Posterior cingulate gyrus (tissue), 11 donors: ENCODE measurements around the gene PDLIM5.
A peak's percentile ranks its signal among the peaks of the same experiment; 100 is the strongest.
"Not testable (repeated sequence)": the region's sequence is repeated elsewhere in the genome, so short reads cannot be mapped to it uniquely, and the experiment has no call there.

Source experiments
- DNase-seq, 10 donors: peaks; one replicate each; pipeline versions ENCODE4 v3.0.0 to v3.0.0-alpha.2; 2020 to 2021; ENCODE audit warnings: mixed read lengths in 3 of 10
- intact Hi-C: fragments of 100-400 bp; cut with DNase I; formaldehyde crosslinking; loops from one replicate; pipeline ENCODE4 v1.15.1; 2023

The PDLIM5 gene, protein sequence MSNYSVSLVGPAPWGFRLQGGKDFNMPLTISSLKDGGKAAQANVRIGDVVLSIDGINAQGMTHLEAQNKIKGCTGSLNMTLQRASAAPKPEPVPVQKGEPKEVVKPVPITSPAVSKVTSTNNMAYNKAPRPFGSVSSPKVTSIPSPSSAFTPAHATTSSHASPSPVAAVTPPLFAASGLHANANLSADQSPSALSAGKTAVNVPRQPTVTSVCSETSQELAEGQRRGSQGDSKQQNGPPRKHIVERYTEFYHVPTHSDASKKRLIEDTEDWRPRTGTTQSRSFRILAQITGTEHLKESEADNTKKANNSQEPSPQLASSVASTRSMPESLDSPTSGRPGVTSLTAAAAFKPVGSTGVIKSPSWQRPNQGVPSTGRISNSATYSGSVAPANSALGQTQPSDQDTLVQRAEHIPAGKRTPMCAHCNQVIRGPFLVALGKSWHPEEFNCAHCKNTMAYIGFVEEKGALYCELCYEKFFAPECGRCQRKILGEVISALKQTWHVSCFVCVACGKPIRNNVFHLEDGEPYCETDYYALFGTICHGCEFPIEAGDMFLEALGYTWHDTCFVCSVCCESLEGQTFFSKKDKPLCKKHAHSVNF

DNA sequence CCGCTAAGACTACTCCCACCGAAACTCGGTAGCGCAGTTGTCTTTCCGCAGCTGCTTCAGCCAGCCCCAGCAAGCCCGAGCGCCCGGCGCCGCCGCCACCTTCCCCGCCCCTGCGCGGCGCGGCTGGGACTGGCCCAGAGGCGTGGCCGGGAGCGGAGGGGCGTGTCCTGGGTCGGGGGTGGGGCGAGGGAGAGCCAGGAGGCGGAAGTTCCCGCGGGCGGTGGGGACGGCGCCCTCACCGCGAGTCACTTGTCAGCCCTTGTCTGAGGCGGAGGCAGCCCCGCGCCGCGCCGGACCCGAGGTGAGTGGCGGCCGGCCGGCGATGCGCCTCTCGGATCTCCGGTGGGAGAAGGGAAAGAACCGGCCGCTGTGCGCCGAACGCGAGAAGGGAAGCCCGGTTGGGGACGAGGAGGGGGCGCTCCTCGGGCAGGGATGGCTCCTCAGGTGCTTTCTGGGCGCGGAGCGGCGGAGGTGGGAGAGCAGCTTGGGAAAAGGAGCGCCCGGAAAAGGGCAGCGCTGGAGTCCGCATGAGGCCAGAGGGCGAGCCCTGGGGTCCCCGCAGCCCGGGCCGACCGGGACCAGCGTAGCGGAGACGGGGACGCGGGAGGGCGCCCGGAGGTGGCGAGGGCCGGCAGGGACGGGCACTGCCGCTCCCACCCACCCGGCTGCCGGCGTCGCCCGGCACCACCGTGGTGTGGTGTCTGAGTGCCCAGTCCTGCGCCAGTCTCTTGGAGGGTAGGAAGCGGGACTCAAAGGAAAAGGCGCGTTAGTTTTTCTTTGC, at the start of gene PDLIM5:
PDLIM5 (plus strand) TSS at position 248 of the 781 bp plus-strand sequence. CDS start 3,347 bp downstream, outside the sequence.
- intact Hi-C loops: loop anchor here (2.0 to 5.0 kb wide), 2 partner anchors 45 to 125 kb away; no protein-coding TSS in a partner anchor
- DNase-seq: peak; percentile 77 to 98 (median 86)

DNA sequence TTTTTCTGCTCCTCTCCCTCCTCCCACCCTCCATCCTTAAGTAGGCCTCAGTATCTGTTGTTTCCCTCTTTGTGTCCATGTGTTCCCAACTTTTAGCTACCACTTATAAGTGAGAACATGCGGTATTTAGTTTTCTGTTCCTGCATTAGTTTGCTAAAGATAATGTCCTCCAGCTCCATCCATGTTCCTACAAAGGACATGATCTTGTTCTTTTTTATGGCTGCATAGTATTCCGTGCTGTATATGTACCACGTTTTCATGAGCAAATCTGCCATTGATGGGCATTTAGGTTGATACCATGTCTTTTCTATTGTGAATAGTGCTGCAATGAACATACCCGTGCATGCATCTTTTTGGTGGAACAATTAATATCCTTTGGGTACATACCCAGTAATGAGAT, 49.3 kb upstream of the PDLIM5 start:
- not testable (repeated sequence) for DNase-seq

DNA sequence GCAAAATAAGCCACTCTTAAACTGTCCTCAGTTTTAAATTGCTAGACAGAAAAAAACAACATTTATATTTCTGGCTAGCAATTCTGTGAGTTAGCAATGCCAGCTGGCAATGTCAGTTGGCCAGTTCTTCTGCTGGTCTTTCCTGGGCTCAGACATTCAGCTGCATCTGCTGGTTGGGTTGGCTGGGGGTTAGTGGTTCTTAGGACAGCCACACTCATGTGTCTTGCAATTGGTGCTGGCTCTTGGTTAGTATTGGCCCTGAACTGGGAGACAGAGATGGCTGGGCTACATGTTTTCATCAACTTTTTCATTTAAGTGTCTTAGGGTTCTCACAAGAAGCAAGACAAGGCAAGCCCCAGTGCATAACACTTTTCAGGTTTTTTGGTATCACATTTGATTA, 48.0 kb upstream of the PDLIM5 start:
- intact Hi-C loops: loop anchor here (10.0 kb wide), 1 partner anchor 99 kb away; no protein-coding TSS in a partner anchor
- DNase-seq: no peak

More for the DNA sequence above, 49.3 kb upstream of the PDLIM5 start:
- intact Hi-C loops: loop anchor here (10.0 kb wide), 1 partner anchor 98 kb away; no protein-coding TSS in a partner anchor

DNA sequence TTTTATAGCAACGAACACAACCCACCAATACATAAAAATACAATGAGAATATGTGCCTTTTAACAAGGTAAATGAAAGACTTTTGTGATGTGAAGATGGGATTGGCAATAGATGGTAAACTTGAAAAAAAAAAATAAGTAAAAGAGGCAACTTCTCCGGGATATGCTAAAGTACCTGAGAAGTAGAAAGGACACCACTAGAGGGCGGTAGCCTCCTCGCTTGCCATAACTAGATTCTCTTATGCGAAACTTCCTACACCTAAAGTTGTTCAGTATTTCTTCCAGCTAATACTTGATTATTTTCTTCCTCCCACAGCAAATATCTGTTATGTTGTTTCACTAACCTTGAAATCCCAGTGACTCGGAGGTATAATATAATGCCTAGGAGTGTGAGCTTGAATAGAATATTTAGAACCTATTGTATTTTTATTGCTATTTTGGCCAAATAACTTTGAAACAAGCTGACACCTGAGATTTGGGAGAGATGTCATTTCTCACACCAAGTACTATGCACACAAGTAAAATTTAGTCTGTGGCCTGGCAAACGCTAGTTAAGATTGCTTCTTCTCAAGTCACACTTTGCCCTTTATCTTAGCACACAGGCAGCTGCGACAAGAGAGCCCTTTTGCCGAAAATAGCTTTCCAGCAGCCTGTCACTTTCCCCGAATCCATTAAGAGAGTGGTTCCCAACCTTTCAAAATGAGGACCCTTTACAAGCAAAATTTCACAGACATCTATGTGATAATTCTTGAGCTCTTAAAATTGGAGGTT, 44.9 kb upstream of the PDLIM5 start:
- DNase-seq: peak in 8 of 10 donors; percentile 50 to 89 (median 66)

DNA sequence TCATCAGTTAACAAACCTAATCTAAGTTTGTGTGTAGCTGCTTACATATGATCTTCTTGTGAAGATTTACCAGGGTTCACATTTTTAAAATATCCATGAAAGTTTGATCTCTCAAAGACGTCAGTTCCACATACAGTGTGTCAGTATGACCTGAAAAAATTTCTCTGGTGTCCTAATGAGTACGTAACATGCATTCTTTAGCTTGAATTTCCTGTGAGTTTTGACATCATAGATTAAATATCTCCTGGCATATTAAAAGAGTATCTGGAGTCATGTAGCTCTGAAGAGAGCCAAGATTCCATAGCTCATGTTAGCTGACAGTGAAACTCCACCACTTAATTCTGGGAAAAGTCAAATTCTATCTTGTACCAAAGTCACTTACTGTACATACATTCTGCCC, 43.9 kb upstream of the PDLIM5 start:
- intact Hi-C loops: loop anchor here (2.0 to 10.0 kb wide), 3 partner anchors 43 to 189 kb away; partner anchors contain the start of gene PDLIM5

More for the DNA sequence above, 44.9 kb upstream of the PDLIM5 start:
- intact Hi-C loops: loop anchor here (2.0 to 10.0 kb wide), 3 partner anchors 44 to 190 kb away; partner anchors contain the start of gene PDLIM5

DNA sequence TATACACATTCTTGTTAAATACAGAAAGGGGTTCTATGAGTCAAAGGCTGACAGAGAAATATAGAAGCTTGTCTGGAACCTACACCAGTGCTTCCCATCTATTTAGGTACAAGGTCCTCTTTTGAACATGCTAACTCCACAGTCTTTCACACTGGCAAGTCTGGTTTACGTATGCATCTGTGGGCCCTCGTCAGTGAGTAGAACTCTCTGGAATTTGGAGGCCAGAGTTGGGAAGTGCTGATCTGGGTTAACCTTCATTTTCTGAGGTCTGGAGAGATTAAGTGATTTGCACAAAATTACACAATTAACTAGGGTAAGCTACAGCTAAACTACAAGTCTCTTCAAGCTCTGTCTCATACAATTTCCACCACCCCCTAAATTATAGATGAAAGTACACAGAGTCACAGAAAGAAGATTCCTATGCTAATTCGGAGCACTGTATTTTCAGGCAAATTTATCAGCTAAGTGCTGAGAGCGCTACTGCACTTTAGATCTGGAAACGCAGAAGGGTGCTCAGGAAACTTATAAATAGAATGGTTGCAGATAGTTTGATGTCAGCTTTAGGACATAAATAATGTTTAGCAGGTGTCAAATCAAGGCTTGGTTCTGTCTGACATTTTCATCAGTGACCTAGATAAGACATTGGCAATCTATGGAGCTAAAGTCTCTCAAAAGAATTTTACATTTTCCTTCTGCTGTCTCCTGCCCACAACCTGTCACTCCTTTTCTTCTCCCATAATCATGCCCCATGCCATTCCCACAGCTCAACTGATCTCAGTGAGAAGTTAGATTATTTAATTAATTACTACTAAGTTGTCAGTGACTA, 43.0 kb upstream of the PDLIM5 start:
- no peak for DNase-seq

More for the DNA sequence above, 43.9 kb upstream of the PDLIM5 start:
- no peak for DNase-seq

DNA sequence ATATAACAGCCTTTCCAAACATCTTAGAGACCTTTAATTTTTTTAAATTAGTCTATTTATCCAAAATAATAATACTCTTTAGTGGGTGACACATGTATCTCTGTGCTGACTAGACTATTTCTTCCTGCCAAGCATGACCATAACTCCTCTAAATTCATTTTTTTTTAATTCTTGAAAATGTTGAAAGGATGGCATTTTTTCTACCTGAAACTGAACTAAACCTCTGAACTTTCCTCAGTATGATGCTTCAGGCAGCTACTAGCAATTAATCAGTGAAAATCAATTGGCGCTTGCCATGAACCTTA, 42.4 kb upstream of the PDLIM5 start:
- intact Hi-C loops: loop anchor here (10.0 kb wide), 1 partner anchor 105 kb away; no protein-coding TSS in a partner anchor
- no peak for DNase-seq

More for the DNA sequence above, 43.0 kb upstream of the PDLIM5 start:
- intact Hi-C loops: loop anchor here (10.0 kb wide), 1 partner anchor 104 kb away; no protein-coding TSS in a partner anchor

DNA sequence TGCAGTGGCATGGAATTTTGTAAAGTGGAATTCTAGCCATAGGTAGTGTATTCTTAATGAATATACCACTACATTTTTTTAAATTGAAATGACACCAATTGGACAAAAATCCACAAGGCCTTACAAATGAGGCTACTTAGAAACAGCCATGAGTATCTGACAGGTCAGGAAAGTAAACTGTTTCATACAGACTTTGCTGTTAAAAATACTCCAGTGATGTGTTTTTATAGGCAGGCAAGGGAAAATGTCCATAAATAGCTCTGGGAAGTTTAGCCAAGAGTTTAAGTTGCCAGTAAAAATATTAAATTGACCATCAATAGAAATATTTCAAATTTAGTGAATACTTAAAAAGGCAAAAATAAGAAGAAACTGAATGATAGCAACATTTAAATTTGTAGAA, 41.8 kb upstream of the PDLIM5 start:
- no peak for DNase-seq
- intact Hi-C loops: loop anchor here (10.0 kb wide), 1 partner anchor 105 kb away; no protein-coding TSS in a partner anchor

DNA sequence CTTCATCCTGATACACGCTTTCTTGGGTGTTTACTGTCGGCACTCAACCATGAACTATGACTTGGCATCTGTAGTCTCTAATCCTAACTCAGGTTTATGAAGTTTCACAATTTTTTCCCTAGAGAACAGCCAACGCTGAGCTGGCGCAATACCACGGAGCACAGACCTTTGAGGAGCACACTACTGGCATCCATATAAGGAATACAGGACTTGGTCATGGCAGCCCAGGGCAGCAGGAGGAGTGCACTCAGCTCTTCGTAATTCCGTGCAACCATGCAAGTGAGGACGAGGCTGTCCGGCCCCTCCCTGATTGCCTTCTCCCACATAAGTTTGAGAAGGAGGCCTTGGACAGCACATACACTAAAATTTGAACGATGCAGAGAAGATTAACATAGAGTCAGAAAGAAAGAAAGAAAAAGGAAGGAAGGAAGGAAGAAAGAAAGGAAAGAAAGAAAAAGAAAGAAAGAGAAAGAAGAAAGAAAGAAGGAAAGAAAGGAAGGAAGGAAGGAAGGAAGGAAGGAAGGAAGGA, 41.0 kb upstream of the PDLIM5 start:
- intact Hi-C loops: no loop called here
- no peak for DNase-seq

DNA sequence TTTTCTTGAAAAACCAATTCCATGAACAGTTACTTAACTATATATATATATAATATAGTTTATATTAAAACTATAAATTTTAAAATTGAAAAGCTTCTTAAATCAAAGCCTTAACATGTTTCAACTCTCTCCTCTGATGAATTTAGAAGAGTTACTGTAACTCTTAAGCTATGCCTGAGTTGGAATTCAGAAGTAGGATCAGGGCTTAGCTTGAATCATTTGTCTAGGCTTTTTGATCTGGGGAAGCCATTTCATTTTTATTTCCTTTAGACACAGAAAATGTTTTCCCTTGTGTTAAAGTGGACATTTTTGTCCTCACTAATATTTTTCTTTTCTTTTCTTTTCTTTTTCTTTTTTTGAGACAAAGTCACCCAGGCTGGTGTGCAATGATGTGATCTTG, 40.4 kb upstream of the PDLIM5 start:
- intact Hi-C loops: no loop called here

DNA sequence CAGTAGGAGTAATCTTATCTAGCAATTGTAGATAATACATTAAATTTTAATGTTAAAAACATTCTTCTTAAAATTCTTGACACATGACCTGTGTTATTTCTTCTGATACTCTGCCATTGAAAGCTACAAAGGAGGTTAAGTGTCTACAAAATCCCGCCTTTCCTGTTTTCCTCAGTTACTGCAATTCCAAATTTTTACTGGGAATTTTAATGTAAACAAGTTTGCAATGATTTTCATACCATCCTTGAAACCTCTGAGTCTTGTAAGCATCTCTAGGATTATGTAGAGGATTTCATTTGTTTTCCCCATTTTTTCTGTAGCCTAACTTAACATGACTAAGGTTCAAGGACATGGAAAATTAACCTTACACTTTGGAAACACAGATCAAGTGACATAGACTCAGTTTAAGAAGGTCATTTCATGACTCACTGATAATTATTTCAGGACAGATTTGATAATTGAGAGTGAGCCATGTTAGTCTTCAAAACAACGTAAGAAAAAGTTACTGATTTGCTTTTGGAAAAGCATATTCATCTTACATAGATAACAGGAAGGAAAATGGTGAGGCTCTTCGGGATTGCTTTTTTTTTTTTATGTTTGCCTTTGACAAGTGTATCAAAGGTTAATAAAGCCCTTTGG, 39.6 kb upstream of the PDLIM5 start:
- DNase-seq: no peak
- intact Hi-C loops: no loop called here

More for the DNA sequence above, 40.4 kb upstream of the PDLIM5 start:
- DNase-seq: no peak

DNA sequence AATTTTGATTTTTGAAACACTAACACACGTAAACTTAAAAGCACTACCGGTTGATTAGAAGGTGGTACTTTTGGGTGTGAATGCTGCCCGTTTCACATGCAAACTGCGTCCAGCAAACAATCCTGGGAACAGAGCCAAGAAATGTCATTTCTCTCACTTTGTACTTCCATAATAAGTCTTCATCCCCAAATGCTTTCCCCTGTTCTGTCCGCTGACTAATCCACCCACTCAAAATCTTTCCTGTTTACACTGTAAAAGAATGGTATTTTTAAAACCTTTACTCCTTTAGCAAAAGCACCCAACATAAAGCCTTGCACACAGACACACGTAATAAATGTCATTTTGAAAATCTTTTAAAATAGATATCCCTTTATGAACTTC, 39.1 kb upstream of the PDLIM5 start:
- intact Hi-C loops: no loop called here
- DNase-seq: no peak

DNA sequence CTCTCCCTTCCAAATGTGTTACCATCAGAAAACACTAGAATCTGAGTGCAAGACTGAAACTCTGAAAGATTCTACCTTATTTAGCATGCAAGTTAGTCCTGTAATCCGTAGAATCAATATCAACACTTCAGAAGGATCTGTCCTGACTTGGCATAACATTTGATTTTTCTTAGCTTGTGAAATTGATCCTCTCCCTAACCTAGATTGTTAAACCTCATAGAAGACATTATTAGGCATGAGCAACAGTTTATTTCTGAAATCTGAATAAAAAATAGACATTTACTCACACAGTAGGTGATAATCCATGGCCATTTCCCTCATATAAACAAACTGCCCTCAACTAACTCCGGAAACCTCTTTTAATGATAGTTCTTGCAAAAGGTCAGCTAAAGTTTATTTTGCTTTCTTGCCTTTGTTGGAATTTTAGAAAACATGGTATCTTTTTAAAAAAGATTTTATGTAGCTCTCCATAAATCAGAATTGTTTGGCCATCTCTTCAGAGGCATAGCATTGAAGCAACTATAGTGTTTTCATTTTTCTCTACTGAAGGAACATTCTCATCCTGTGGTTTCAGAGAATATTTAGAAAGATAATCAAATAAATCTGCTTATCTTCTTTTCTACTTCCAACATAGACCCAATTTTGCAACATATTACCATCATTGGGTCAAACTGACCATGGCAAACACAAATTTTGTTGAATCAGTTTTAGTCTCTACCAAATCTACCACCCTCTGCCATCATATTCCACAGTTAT, 38.5 kb upstream of the PDLIM5 start:
- no peak for DNase-seq
- intact Hi-C loops: no loop called here

DNA sequence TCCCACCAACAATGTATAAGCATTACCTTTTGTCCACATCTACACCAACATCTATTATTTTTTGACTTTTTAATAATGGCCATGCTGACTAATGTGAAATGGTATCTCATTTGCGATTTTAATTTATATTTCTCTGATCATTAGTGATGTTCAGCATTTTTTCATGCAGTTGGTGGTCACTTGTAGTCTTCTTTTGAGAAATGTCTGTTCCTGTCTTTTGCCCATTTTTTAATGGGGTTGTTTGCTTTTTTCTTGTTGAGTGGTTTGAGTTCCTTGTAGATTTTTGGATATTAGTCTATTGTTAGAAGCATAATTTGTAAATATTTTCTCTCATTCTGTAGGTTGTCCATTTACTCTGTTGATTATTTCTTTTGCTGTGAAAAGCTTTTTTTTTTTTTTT, 36.8 kb upstream of the PDLIM5 start:
- intact Hi-C loops: no loop called here
- DNase-seq: no peak

DNA sequence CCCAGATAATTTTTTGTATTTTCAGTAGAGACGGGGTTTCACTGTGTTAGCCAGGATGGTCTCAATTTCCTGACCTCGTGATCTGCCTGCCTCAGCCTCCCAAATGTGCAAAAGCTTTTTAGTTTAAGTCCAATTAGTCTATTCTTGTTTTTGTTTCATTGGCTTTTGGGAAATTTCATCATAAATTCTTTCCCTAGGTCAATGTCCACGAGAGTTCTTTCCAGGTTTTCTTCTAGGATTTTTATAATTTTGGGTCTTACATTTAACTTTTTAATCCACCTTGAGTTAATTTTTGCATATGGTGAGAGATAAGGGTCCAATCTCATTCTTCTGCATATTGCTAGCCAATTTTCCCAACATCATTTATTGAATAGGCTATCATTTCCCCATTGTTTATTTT, 36.3 kb upstream of the PDLIM5 start:
- intact Hi-C loops: no loop called here
- no peak for DNase-seq

DNA sequence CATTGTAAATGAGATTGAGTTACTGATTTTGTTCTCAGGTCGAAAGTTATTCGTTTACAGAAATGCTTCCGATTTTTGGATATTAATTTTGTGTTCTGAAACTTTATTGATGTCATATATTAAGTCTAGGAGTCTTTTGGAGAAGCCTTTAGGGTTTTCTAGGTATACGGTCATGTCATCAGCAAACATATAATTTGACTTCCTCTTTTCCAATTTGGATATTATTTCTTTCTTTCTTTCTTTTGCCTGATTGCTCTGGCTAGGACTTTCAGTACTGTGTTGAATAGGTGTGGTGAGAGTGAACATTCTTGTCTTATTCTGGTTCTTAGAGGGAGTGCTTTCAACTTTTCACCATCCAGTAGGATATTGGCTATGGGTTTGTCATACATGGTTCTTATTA, 35.4 kb upstream of the PDLIM5 start:
- no peak for DNase-seq
- intact Hi-C loops: no loop called here

DNA sequence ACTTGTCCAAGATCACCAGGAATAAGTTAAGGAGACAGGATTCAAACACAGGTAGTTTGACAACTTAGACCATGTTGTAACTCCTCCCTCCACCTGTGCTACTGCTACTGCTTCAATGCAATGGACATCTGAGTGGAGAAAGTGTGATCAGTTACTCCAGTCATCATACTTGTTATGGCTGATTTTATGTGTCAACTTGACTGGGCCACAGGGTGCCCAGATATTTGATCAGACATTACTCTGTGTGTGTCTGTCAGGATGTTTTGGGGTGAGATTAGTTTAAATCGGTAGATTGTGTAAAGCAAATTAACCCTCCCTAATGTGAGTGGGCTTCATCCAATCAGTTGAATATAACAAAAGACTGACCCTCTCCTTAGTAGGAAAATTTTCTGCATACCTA, 34.8 kb upstream of the PDLIM5 start:
- no peak for DNase-seq
- intact Hi-C loops: no loop called here

DNA sequence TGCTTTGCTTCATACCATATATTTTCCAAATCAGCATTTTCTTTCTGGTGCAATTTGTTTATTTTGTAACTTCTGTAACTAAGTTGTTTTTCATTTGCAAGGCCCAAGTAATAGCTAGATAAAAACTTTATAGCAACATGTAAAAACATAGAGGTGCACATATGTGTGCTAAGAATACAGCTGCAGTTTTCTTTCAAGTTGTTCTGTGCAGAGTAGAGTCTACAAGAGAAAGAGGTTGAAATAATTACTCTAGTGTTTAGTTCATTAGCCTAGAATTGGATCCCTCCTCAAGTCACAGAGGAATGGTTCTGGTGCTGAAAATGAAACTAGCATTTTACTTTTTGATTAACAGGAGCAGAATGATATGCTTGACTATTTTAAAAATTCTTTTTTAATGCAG, 32.2 kb upstream of the PDLIM5 start:
- no peak for DNase-seq
- intact Hi-C loops: no loop called here
